GM21423 (cell line): Measurements from ENCODE around the gene SBK1.
"Not testable (repeated sequence)": the region's sequence is repeated elsewhere in the genome, so short reads cannot be mapped to it uniquely, and the experiment has no call there.

Experiments used
- ATAC-seq: cut with Tn5 transposase; IDR thresholded peaks from one replicate; pipeline ENCODE4 v1.9.1; 2021; ENCODE audit warnings: mild to moderate bottlenecking, moderate library complexity; ENCODE audit not compliant: unreplicated experiment

The SBK1 gene

GRCh38 chr16:28326881-28327610, 34.7 kb downstream of the SBK1 start:
- ATAC-seq, result no peak

GRCh38 chr16:28330232-28330631, 37.9 kb downstream of the SBK1 start:
- ATAC-seq, result not testable (repeated sequence)

GRCh38 chr16:28330981-28331380, 38.7 kb downstream of the SBK1 start:
- ATAC-seq, result not testable (repeated sequence)

- ATAC-seq, result not testable (repeated sequence)
Observed at GRCh38 chr16:28332632-28333031, 40.3 kb downstream of the SBK1 start.

- ATAC-seq, result not testable (repeated sequence)
Observed at GRCh38 chr16:28335678-28336077, 43.4 kb downstream of the SBK1 start.

- ATAC-seq, result not testable (repeated sequence)
Observed at GRCh38 chr16:28336940-28337710, 44.8 kb downstream of the SBK1 start.

GRCh38 chr16:28338230-28338629, 45.9 kb downstream of the SBK1 start:
- ATAC-seq, result not testable (repeated sequence)

- ATAC-seq, result not testable (repeated sequence)
Observed at GRCh38 chr16:28362600-28362999, 70.3 kb downstream of the SBK1 start.

GRCh38 chr16:28363408-28363807, 71.1 kb downstream of the SBK1 start, which contains the start of gene NPIPB6:
Gene NPIPB6, minus strand, starts transcription at chr16:28363508. Its CDS starts 686 bp downstream, at chr16:28362822.
- ATAC-seq, result not testable (repeated sequence)

GRCh38 chr16:28364268-28365173, 72.2 kb downstream of the SBK1 start:
- ATAC-seq, result peak; percentile 92

GRCh38 chr16:28367926-28368325, 75.6 kb downstream of the SBK1 start:
- ATAC-seq, result not testable (repeated sequence)
